Nephron (organoid): ENCODE results near the gene RYR3.

Source experiments
- H3K27ac Mint-ChIP-seq, 3 experiments: 2 replicates each; pipeline ENCODE4 v1.8.0; 2020; ENCODE audit warnings: mixed read lengths in 3 of 3, mild to moderate bottlenecking in 2 of 3, moderate library complexity in 1 of 3
- H3K27me3 Mint-ChIP-seq: 2 replicates; pipeline ENCODE4 v1.8.0; 2021; ENCODE audit warnings: low read depth, mild to moderate bottlenecking, moderate library complexity, mixed read lengths
- H3K36me3 Mint-ChIP-seq: 2 replicates; pipeline ENCODE4 v1.8.0; 2020; ENCODE audit warnings: low read depth, mixed read lengths
- H3K4me1 Mint-ChIP-seq: 2 replicates; pipeline ENCODE4 v1.8.0; 2020; ENCODE audit warnings: mixed read lengths
- H3K4me3 Mint-ChIP-seq, 3 experiments: 2 replicates each; pipeline ENCODE4 v1.8.0; 2020; ENCODE audit warnings: mild to moderate bottlenecking in 3 of 3, mixed read lengths in 3 of 3, moderate library complexity in 2 of 3
- H3K9me3 Mint-ChIP-seq: 2 replicates; pipeline ENCODE4 v1.8.0; 2020; ENCODE audit warnings: mixed read lengths
- CTCF ChIP-seq, 3 experiments: fragments of 200-600 bp; sonication (generic); IDR thresholded peaks; one replicate each; pipeline ENCODE4 v1.5.0; 2021; ENCODE audit warnings: antibody characterized with exemption in 3 of 3; ENCODE audit not compliant: unreplicated experiment in 3 of 3

RYR3 gene

DNA sequence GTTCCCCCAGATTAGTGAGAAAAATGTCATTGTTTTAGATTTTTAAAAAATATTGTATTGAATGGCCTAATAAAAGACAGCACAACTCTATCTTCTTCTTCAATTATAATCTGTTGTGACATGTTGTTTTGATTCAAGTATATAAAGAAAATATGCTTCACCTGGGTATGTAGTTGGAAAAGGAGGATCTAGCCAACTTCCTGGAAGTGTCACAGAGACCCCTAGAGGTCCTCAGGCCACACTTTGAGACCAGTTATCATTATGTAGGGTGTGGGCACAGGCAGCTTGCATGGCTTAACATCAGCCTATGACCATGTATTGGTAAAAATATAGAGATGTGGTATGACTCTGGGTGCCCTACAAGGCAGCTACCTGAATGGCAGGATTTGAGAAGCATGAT is 14.7 kb upstream of the RYR3 start:
- TF ChIP-seq CTCF (IDR thresholded peaks at IDR 0.05; ENCODE audit: unreplicated experiment in 3 of 3), result no peak
- Mint-ChIP-seq H3K4me3 (no peak overlapping the region), H3K27me3 (no peaks in the 10 kb centered on the region), H3K9me3 (no peaks in the 10 kb centered on the region), H3K4me1 (no peaks in the 10 kb centered on the region), H3K27ac (no peak overlapping the region), H3K36me3 (no peaks in the 10 kb centered on the region)

DNA sequence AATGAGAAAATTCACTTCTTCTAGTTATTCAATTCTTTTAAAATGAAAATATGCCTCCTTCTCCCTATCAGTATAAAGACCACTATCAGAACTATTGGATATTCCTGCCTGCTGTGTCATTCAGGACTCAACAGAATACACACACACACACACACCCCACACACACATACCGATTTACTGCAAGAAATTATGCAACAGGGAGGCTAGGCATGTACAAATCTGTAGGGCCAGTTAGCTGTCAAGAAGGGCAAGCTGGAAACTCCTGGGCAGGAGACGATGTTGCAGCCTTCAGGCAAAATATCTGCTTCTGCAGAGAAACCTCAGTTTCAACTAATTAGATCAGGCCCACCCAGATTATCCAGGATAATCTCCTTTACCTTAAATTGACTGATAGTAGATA is 13.9 kb upstream of the RYR3 start:
- no peaks in the 10 kb centered on the region for H3K9me3 Mint-ChIP-seq
- TF ChIP-seq CTCF (IDR thresholded peaks at IDR 0.05; ENCODE audit: unreplicated experiment in 3 of 3), result no peak
- H3K27ac Mint-ChIP-seq, result no peak overlapping the region

DNA sequence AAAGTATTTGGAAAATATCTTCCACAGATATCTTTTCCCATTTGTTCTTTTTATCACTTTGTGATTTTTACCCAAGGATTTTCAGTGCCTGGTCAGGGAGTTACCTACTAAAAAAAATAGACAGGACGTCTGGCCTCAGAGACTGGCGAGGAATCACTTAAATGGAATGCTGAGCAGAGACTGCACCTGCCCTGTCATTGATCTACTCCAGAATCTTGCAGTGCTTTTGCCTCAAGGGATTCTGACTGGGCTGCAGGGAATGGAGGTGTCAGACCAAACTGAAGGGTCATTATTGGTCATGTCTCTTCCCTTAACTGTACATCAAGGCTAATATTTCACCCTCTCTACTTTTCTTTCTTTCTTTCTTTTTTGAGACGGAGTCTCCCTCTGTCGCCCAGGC is 12.1 kb upstream of the RYR3 start:
- no peak for TF ChIP-seq CTCF (IDR thresholded peaks at IDR 0.05; ENCODE audit: unreplicated experiment in 3 of 3)

More for the DNA sequence above, 13.9 kb upstream of the RYR3 start:
- Mint-ChIP-seq H3K27me3 (no peaks in the 10 kb centered on the region), H3K36me3 (no peaks in the 10 kb centered on the region), H3K4me3 (no peak overlapping the region), H3K4me1 (no peaks in the 10 kb centered on the region)

GRCh38 chr15:33304924-33305323 is 5.8 kb upstream of the RYR3 start:
- Mint-ChIP-seq H3K27ac (no peak overlapping the region), H3K9me3 (peaks cover 5% of the 10 kb centered on the region), H3K4me3 (no peak overlapping the region), H3K36me3 (no peaks in the 10 kb centered on the region), H3K27me3 (peaks cover 35% of the 10 kb centered on the region), H3K4me1 (no peaks in the 10 kb centered on the region)
- TF ChIP-seq CTCF (IDR thresholded peaks at IDR 0.05; ENCODE audit: unreplicated experiment in 3 of 3), result no peak

More for the DNA sequence above, 12.1 kb upstream of the RYR3 start:
- Mint-ChIP-seq H3K36me3 (no peaks in the 10 kb centered on the region), H3K4me1 (no peaks in the 10 kb centered on the region), H3K4me3 (no peak overlapping the region), H3K27me3 (no peaks in the 10 kb centered on the region), H3K9me3 (peaks cover 5% of the 10 kb centered on the region), H3K27ac (no peak overlapping the region)

- H3K4me3 Mint-ChIP-seq, result peak overlapping the region; percentile 74 to 84 (median 82)
- no peaks in the 10 kb centered on the region for H3K4me1 Mint-ChIP-seq
- H3K9me3 Mint-ChIP-seq, result no peaks in the 10 kb centered on the region
- peaks cover 78% of the 10 kb centered on the region for H3K27me3 Mint-ChIP-seq
- H3K36me3 Mint-ChIP-seq, result no peaks in the 10 kb centered on the region
- peak; percentile 32 to 45 (median 37) for TF ChIP-seq CTCF (IDR thresholded peaks at IDR 0.05; ENCODE audit: unreplicated experiment in 3 of 3)
- H3K27ac Mint-ChIP-seq, result no peak overlapping the region
Measured at GRCh38 chr15:33309602-33310276, 1.0 kb upstream of the RYR3 start.

DNA sequence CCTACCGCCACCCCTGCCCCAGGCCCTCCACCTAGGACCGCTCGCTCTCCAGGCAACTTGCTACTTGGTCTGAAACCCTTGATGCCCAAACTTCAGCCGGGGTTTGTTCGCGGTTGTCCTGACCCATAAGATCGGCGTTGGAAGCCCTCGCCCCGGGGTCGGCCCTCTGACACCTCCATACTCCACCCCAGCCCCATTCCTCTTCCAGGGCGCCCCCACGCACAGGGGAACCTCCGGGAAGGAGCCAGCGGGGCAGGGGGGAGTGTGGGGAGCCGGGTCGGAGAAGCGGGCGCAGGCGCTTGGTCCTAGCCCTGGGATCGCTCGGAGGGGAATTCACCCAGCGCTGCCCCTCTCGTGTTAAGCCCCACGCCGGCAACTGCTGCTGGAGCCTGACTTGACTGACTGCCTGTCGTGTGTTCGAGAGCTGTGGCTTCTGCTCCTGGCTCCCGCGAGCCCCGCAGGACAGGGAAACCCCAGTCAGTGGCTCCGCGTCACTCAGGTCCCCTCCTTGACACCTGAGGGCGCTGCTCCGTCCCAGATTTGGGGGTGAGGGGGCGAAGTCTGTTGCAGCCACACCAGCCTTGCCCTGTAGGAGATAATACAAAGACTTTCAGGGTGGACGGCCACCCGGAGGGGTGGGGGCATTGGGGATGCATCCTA is 675 bp downstream of the RYR3 start:
- Mint-ChIP-seq H3K9me3 (no peaks in the 10 kb centered on the region), H3K36me3 (no peaks in the 10 kb centered on the region), H3K4me3 (peak overlapping the region; percentile 58 to 79 (median 76)), H3K4me1 (peaks cover 13% of the 10 kb centered on the region), H3K27ac (no peak overlapping the region), H3K27me3 (peaks cover 78% of the 10 kb centered on the region)
- no peak for TF ChIP-seq CTCF (IDR thresholded peaks at IDR 0.05; ENCODE audit: unreplicated experiment in 3 of 3)
